ENCODE results near the gene SDF4.

Gene SDF4

DNA sequence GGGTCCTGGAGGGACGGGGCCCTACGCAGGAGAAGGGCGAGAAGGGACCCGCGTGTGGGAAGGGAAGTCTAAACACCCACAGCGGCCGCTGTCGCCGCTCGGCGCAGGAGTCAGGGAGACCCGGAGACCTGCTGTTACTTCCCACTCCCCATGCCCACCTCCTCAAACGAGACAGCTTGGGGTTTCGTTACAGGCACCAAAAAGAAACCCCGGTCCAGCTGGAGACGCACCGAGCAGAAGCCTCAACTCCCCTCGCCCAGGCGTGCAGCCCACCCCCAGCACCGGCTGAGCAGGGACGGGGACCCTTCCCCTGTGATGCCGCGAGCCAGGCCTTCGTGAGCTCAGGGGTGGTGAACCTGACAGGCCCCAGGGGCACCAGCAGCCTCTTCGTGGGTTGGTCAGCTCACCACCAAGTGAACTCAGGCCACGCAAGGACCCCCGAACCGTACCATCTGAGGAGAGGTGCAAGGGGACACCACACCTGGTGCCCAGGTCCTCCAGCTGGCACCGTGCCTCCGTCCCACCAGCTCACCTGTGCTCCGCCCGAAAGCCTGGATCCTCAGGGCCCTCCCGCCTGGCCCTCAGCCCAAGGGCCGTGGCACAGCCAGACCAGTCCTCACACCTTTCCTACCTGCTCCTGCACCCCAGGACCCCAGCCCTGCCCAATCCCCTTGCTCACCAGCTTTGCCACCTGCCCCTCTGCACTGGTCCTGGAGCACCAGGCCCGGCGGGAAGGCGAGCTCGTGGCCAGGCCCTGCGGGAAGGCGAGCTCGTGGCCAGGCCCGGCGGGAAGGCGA is 5.0 kb downstream of the SDF4 start:
- DNase-seq, result no peak

DNA sequence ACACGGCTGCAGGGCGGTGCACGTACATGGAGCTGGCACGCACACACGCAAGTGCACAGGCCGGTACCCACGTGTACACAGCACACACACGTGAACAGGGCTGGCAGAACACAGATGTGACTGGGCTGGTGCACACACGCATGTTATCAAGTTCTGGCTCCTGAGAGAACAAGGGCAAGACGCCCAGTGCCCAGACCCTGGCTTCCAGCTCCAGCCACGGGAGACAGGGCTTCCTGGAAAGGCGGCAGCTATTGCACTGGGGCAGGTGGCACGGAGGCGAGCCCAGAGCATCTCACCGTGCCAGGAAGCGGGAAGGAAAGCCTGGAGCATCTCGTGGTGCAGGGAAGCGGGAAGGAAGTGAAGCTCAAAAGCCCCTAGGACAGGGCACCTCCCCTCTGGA is 5.9 kb downstream of the SDF4 start:
- no peak for DNase-seq

DNA sequence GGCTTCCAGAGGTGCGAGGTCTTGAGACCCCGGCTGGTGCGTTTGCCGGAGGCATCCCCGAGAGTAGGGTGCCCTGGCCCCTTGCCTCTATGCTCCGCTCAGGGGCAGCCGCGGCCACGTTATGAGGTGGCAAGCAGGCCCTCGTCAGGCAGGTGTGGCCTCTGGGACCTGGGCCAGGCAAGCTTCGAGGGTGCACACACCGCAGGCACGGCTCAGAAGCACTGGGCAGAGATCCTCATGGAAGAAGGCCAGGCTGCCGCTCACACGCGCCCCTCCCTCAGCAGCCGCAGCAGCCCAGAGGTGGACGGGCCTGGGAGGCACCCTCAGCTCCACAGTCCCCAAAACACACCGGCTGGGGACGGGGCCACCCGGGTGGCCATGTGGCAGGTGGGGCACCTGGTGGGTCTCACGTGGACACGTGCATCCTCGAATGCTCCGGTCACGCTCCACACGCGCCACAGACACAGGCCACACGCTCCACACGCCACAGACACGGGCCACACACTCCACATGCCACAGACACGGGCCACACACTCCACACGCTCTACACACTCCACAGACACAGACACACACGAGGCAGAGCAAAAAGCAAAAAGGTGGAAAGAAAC is 6.5 kb downstream of the SDF4 start:
- no peak for DNase-seq

DNA sequence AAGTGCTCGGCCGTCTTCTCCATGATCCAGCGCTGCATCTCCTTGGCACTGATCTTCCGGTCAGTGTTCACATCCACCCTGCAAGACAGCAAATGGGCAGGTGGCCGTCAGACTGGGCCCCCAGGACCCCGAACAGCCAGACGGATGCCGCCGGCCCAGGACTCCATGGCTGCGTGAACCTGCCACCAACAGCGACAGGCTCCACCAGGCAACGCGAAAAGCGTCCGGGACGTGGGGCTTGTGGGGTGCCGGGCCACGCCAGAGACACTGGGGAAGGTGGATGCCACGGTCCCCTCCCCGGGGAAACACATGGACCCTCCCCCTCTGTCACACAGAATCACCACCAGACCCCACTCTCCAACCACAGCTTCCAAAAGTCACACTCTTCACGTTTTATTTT is 7.9 kb downstream of the SDF4 start:
- no peak for DNase-seq

DNA sequence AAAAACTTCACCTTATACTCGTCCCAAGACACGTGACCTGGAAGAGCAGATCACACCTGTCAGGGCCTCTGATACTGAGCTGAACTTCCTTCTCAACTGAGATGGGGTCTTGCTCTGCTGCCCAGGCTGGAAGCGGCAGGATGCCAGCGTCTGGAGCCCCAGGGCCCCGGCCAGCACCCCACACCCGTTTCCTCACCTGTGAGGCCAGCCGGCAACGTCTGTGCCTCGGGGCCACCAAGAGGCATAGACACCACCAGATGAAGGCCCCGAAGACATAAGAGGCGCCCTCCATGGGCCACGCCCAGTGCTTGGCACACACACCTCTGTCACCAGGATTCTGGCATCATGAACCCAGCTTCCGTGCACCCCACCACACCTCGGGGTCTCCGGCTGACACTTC is 8.5 kb downstream of the SDF4 start:
- no peak for DNase-seq

DNA sequence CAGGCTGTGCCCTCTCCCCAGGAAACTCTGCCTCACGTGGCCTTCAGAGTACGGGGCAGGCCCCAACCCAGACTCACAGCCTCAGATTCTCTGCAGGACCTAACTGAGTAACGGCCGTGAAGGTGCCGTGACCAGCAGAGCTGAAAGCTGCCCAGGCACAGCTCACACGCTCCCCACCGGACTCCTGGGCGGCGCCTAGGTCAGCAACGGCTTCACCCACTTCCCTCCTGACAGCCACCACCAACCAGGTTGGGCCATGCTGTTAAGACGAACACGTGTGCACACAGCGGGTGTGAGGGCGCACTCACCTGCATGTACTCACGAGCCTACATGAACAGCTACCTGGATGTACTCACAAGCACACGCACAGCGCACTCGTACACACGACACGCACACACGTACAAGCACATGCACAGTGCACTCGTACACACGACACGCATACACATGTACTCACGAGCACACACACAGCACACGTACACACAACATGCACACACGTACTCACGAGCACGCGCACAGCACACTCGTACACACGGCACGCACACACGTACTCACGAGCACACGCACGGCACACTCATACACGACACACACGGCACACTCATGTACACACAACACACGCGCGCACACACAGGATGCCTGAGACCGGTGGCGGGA is 9.1 kb downstream of the SDF4 start:
- DNase-seq, result no peak

DNA sequence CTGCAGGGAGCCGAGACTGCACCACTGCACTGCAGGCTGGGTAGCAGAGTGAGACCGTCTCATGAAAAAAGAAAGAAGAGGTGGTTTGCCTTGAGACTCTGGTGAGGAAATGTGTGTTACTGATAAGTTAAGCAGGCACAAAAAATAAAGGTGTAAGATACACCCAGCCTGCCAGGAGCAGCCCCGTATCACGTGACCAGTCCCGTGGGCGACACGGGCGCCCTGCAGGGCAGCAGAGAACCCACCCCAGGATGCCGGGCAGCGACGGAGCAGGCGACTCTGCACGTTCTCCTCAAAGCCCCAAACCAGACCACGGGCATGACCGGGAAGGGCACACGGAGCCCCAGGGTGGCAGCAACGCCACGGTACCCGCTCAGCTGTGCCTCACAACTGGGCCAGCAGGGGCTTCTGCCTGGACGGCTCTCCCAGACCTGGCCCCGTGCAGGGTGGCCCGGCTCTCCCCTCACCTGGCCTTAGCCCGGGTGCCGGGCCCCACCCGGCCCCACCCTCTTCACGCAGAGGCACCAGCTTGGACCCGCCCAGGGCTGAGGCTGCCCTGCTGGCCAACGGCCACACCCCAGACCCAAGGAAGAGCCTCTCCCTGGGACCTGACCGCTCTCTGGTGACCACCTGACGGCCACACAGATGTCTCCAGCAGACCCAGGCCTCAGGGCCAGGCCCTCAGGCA is 9.8 kb downstream of the SDF4 start:
- no peak for DNase-seq

DNA sequence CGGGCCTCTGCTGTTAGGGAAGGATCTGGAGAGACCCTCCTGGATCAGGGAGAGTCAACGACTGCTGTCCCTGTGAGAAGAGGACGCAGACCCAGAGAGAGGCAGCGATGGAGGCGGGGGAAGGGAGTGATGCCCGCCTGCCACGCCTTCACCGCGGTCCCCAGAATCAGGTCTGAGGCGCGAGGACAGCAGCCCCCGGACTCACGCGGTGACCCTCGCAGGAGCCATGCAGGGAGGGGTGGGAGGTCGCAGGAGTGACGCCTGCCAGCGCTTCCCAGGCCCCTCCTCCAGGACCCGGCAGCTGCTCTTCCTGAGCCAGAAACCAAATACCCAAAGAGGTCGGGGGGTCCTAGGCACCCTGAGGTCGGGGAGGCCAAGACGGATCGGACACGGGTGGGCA is 11.6 kb downstream of the SDF4 start:
- DNase-seq, result no peak

DNA sequence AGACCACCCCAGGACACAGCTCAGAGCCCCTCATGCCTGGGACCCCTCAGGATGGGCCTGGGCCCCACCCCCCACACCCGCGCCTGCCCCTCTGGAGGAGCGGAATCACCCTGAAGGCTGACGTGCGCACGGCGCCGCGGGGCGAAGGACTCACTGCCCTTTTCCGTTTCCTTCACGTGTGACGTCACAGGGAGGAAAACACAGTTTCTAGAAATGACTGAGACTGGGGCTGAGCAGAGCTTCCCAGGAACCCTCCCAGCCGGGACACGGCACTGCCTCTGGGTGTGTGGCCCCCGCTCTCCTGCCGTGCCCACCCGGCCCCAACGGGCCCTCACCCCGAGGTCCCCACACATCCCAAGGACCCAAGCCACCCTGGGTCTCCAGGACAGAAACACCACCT is 12.5 kb downstream of the SDF4 start:
- DNase-seq, result no peak

DNA sequence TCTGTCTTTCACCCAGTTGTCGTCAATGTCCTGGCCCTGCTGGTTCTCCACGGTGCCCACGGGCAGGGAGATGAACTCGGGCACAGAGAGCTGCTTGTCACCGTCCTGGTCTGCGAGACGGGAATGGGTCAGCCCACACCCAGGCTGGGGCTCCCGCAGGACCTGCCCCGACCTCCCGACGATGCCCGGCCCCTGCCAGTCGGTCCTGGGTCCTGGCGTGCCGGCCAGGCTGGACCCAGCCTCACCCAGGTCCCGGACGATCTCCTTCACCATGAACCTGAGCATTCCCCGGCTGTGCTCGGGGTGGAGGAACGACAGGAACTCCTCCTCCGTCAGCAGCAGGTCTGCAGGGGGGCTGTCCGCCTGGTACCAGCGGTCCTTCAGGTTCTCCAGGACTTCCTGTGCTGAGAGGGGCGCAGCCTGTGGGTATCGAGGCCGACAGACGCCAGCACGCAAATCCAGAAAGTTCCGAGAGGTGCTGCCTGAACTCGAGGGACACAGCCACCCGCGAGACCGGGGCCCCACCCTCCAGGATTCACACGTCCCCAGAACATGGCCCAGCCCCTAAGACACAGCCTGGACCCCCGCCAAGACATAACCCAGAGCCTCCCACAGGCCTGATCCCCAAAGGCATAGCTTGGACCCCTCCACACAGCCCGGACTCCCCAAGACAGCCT is 13.1 kb downstream of the SDF4 start:
- DNase-seq, result no peak

DNA sequence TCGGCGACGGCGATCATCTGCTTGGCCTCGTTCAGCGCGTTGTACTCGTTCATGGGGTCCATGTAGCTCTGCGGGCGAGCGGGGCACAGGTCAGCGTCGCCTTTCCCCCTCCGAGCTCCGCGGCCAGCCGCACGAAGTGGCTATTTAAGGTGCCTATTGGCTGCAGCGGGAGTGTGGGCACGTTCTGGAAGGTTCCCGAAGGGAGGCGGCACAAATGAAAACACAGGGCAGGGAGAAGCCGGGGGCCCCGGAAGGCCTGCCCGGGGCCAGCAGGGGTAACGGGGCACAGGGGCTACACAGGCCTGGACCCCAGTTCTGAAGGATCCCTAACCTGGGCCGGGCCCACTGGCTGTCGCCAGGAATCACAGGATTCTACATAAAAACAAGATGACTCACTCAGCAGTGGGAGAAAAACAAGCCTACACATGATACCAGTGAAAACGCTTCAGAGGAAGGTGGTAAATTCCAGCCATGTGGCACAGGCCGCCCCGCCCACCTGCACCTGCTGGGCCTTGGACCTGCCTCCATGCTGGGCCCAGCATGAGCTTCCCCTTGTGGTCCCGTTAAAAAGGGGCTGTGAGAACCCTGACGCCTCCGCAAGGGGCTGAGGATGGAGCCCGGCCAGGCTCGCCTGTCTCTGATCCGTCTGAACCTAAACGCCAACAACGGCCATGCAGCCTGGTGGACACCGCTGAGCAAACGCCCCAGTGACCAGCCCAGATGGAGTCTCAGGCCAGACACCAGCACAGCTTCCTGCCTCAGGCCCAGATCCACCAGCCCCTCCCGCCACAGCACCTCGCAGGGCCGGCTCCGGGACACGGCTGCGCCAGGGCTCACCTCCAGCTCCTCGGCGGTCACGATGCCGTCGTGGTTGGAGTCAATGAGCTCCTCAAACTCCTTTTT is 13.9 kb downstream of the SDF4 start:
- DNase-seq, result no peak

DNA sequence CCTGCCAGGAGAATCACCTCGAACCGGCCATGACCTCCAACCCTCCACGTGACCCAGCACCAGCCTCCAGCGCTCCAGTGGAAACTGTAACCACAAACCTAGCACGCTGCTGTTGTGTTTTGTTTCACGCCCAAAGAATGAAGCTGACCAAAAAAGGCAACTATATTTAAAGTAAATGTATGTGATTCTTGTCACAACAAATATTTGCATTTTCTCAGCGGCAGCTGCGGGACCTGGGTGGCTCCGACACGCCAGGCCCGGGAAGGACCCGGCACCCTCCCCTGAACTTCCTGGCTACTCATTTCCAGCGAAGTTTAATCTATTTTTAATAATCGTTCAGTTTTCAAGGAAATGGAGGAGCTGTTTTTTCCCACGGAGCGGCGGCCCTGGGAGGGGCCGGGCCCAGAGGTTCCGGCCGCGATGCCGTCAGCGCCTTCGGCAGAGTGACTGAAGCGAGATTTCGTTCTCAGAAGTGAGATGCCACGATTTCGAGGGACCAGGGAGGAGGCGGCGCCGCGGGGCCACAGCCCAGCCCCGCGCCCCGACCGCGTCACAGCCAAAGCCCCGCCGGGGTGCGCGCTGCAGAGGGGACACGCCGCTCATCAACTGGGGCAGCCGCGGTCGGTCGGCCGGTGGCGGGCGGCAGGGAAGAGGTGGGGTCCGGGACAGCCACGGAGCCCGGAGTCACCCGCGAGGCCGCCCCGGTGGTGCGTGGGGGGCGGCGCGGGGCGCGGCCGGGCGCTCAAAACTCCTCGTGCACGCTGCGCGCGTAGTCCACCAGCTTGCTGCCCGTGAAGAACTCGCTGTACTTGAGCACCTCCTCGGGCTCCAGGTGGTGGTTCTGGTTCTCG is 14.8 kb downstream of the SDF4 start:
- DNase-seq, result no peak

DNA sequence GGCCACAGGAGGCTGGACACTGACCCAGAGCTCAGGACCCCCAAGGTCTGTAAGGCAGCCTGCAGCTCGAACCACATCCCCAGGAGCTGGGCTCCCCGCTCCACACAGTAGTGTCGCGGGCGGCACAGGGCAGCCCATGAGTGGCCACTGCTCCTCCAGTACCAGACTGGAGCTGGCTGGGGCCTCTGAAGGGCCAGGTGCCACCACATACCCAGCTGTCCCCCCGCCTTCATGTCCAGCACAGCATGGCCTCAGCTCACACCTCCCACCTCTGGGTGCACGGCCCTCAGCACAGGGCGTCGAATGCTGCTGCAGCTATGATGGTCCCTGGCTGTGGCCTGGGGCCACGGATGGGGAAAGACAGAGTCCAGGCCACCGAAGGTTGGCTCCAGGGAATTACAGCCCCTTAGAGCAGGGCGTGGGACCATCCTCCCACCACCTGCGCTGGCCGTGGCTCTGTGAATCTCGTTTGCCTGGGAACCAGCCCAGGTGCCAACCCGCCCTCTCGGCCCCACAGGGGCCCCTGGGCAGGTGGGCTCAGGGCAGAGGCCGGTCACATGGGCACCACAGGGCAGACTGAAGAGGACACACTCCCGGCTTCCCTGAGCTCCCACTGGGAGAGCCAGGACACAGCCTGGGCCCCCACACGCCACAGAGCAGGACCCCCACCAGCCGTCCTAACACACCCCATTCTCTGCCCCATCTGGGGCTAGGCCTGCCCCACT is 15.8 kb downstream of the SDF4 start:
- no peak for DNase-seq

DNA sequence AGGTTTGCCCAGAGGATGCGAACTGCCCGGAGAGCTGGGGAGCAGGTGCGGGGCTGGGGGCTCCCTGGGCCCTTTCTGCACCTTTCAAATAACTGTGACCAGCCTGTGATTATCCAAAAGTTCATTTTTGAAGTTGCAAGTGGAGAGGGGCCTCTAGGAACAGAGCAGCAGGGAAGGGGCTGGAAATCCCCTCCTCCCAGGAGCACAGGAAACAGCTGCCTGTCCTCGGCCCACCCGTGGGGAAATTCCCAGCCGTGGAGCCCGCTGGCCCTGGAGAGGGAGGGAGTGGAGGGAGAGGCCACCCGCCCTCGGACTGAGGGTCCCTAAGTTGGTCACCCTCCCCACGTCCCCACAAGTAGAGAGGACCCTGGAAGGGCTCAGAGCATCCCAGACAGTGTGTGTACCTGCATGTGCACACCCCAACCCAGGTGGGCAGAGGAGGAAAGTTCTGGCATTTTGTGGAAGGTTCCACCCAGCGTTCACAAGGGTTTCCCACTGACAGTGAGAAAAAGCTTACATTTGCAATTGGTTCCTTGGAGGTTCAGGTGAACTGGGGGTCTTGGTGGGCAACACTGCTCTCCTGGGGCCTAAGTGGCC is 16.6 kb downstream of the SDF4 start:
- DNase-seq, result no peak

DNA sequence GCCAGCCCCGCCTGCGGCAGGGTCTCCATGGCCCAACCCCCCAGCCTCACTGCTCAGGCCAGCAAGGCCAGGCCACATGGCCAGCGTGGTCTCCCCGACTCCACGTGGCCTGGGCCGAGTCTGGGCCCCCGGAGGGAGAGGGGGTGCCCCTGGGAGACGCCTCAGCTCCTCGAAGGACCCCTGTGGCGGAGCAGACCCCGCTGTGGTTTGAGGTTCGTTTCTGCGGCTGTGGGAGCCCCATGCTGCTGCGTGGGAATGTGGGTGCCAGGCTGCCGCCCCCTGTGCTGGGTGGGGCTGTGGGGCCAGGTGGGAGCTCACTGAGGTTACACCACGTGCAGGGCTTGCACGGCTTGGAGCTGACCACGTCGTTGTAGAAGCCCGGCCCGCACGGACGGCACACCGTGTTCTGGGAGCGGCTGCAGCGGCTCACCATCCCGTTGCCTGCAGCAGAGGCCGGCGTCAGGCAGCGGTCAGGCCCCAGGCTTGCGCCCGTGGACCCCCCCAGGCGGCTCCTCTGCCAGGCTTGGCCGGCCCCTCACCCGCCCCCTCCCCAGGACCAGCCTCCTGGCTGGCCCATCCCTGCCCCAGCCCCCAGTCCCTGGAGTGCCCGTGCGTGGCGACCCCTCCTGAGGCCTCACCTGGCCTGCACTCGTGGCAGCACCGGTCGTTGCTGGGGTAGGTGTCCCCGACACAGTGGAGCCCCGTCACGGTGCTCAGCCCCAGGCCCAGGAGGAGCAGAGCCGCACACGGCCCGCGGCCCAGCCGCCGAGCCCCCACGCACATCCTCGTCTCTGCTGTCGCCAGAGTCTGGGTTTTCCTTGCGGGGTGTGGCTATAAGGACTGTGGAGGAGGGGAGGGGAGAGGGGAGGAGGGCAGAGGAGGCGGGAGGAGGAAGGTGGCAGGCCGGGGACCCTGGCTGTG is 18.2 kb downstream of the SDF4 start, which contains the start of gene TNFRSF4:
Gene TNFRSF4, minus strand, starts transcription at position 809 of the 921 bp plus-strand sequence. Its CDS starts 26 bp downstream, at position 783.
- no peak for DNase-seq

DNA sequence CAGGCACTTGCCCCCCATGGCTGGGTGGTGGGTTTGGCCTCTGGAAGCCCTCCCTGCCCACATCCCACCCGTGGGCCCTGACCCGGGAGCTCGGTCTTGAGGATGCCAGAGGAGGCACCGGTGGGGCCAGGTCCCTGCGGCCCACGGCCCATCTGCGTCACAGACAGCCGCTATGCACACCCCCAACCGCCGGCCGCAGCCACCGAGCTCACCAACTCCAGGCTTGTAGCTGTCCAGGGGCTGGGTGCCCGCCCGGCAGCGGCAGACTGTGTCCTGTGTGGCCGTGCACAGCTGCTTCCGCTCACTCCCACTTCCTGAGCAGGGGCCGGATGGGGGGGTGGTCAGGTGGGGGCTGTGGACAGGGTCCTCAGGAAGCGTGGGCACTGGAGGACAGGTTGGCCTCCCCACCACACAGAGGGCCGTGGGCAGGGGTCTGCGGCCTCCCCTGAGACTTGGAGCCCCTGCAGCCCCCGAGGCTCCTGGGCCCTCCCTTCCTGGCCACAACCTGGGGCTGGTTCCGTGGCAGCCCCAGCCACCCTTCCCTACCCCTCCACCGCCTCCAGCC is 18.9 kb downstream of the SDF4 start:
- no peak for DNase-seq

DNA sequence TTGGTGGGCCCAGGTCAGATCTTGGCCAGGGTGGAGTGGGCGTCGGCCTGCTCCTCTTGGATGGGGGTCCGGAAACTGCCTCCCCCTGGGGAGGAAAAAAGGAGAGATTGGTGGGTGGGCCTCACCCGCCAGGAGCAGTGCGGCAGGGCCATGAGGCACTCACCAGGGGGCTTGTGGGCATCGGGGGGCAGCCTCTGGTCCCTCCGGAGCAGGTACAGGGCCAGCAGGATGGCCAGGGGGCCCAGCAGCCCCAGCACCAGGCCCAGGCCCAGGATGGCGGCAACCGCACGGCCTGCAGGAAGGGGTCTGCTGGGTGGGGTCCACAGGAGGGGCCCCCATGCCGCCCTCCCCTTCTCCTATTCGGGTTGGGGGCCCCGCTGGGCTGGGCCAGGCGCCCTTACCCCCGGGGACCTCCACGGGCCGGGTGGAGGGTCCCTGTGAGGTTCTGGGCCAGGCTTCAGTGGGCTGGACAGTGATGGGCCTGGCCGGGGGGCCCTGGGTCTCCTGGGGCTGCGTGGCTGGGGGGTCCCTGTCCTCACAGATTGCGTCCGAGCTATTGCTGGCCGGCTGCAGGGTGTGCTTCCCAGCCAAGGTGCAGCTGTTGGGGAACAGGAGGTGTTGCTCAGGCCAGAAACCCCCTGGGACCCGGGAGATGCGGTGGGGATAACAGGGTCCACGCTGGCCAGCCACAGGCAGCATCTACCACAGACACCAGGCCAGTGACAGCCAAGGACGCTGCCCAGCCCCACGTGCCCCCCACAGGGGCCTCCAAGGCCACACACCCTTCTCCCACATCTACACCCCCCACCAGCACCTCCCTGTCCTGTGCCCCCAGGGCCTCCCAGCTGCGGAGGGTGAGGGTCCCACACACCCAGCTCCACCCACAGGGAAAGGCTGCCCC is 20.0 kb downstream of the SDF4 start:
- DNase-seq, result no peak
